NCI-H146 (cell line): Measurements from ENCODE around the gene RPP30.

ENCODE experiments used
- DNase-seq: peaks from one replicate; lab custom pipeline; 2025; lab: John Stamatoyannopoulos, UW

The RPP30 gene

DNA sequence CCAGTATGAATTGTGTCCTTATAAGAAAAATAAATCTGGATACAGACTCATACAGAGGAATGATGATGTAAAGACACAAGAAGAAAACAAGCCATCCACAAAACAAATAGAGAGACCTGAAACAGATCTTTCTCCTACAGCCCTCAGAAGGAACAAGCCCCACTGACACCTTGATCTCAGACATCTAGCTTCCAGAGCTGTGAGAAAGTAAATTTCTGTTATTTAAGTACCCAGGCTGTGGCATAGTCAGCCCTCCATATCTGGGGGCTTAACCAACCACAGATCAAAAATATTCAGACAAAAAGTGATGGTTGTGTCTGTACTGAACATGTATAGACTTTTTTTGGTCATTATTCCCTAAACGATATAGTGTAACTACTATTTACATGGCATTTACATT lies 73.0 kb downstream of the RPP30 start:
- DNase-seq: no peak

- no peak for DNase-seq
These were observed 73.8 kb downstream of the RPP30 start for GRCh38 chr10:90945491-90946070.

DNA sequence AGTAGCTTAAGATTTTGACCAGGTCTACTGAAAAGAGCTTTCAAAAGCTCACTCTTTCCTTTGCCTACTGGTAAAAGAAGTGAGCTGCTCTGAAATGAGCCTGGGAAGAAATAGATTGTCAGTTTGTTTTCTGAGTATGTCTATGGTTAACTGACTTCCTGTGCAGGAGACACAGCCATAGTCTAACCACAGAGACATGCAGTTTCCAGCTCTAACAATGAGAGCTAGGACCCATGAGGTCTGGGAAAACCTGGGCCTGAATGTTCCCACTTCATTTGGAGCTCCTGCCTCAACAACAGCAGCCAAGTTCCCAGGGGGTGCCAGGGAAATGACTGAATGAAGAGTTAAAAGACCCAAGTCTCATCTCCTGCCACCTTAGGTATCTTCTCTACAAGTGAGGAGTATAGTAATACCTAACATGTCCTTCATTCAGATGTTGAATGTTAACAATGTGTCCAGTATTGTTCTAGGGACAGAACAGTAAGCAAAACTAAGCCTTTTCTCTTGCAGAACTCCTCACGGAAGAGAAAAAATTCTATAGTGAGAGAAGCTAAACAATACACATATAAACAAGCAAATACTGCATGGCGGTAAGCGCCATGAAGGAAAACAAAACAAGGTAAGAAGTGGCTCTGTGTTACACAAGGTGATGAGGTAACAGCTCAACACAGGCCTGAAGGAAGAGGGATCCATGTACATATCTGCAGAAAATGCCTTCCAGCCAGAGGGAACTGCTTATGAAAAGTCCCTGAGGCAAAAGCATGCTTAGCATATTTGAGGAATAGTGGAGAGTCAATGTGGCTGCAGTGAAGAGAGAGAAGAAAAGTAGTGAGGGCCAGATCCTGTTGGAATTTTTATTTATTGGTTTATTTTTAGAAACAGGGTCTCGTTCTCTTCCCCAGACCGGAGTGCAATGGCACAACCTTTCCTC lies 75.5 kb downstream of the RPP30 start:
- DNase-seq: no peak
